Astrocyte (in vitro differentiated cells and primary cell): Measurements from ENCODE around the gene LRSAM1. TPM values are rescaled to one million over a fixed set of nuclear protein-coding genes. Genes with fewer than 3 reads are reported as not detected.

Experiments used
- DNase-seq: peaks from one replicate; pipeline ENCODE4 v3.0.0-alpha.2; 2010; ENCODE audit warnings: low read depth
- FAIRE-seq: peaks from 2 replicates; lab custom pipeline; 2011; peaks lifted over from hg19 to GRCh38; lab: Jason Lieb, UNC
- H2AFZ ChIP-seq: 2 replicates; pipeline ENCODE4 v1.6.0; 2012; ENCODE audit warnings: low read depth, low read length, inconsistent platforms
- H3K27ac ChIP-seq: 2 replicates; pipeline ENCODE4 v1.5.1; 2011; ENCODE audit warnings: low read depth, low read length, inconsistent platforms
- H3K27me3 ChIP-seq: 2 replicates; pipeline ENCODE4 v1.6.0; 2011; ENCODE audit warnings: low read length, inconsistent platforms; ENCODE audit not compliant: insufficient read depth
- H3K36me3 ChIP-seq: 2 replicates; pipeline ENCODE4 v1.5.1; 2011; ENCODE audit warnings: low read length, inconsistent platforms; ENCODE audit not compliant: insufficient read depth
- H3K4me1 ChIP-seq: 2 replicates; pipeline ENCODE4 v1.5.1; 2011; ENCODE audit warnings: low read length, inconsistent platforms; ENCODE audit not compliant: insufficient read depth
- H3K4me2 ChIP-seq: 2 replicates; pipeline ENCODE4 v1.6.0; 2012; ENCODE audit warnings: low read length, inconsistent platforms
- H3K4me3 ChIP-seq: 2 replicates; pipeline ENCODE4 v1.5.1; 2011; ENCODE audit warnings: low read depth, mild to moderate bottlenecking, low read length, inconsistent platforms; ENCODE audit not compliant: insufficient read depth
- H3K79me2 ChIP-seq: 2 replicates; pipeline ENCODE4 v1.6.0; 2012; ENCODE audit warnings: mild to moderate bottlenecking, low read length, inconsistent platforms; ENCODE audit not compliant: insufficient read depth
- H3K9ac ChIP-seq: 2 replicates; pipeline ENCODE4 v1.6.0; 2012; ENCODE audit warnings: mild to moderate bottlenecking, low read length, inconsistent platforms
- H3K9me3 ChIP-seq: 2 replicates; pipeline ENCODE4 v1.5.1; 2012; ENCODE audit warnings: low read depth, mild to moderate bottlenecking, low read length, inconsistent platforms; ENCODE audit not compliant: insufficient read depth
- H4K20me1 ChIP-seq: 2 replicates; pipeline ENCODE4 v1.6.0; 2012; ENCODE audit warnings: low read length, inconsistent platforms; ENCODE audit not compliant: insufficient read depth
- H3K27ac Mint-ChIP-seq: one replicate; pipeline ENCODE4 v1.8.0; 2021; ENCODE audit warnings: mild to moderate bottlenecking, mixed read lengths; ENCODE audit not compliant: unreplicated experiment
- H3K27me3 Mint-ChIP-seq: one replicate; pipeline ENCODE4 v1.8.0; 2021; ENCODE audit warnings: low read depth, mixed read lengths; ENCODE audit not compliant: unreplicated experiment
- H3K36me3 Mint-ChIP-seq: one replicate; pipeline ENCODE4 v1.8.0; 2021; ENCODE audit warnings: low read depth, mixed read lengths; ENCODE audit not compliant: unreplicated experiment
- H3K4me1 Mint-ChIP-seq: one replicate; pipeline ENCODE4 v1.8.0; 2021; ENCODE audit warnings: low read depth, mixed read lengths; ENCODE audit not compliant: unreplicated experiment
- H3K4me3 Mint-ChIP-seq: one replicate; pipeline ENCODE4 v1.8.0; 2021; ENCODE audit warnings: mild to moderate bottlenecking, moderate library complexity, mixed read lengths; ENCODE audit not compliant: unreplicated experiment
- H3K9me3 Mint-ChIP-seq: one replicate; pipeline ENCODE4 v1.8.0; 2021; ENCODE audit warnings: mild to moderate bottlenecking, mixed read lengths; ENCODE audit not compliant: unreplicated experiment
- CTCF ChIP-seq: IDR thresholded peaks from 2 replicates; pipeline ENCODE4 v1.5.1; 2011; ENCODE audit warnings: low read depth, mild to moderate bottlenecking, inconsistent platforms, low read length, moderate library complexity; ENCODE audit not compliant: insufficient read depth
- EZH2 ChIP-seq: IDR thresholded peaks from 2 replicates; pipeline ENCODE4 v1.6.1; 2012; ENCODE audit warnings: mild to moderate bottlenecking, low read length, inconsistent platforms; ENCODE audit not compliant: insufficient read depth
- total RNA-seq: library from RNA; stranded (reverse); gene quantifications from 2 replicates; pipeline ENCODE4 v1.2.1, GENCODE V29; 2021

Gene LRSAM1
- total RNA-seq, 1 donor from 2014 or later = 18.7 TPM

DNA sequence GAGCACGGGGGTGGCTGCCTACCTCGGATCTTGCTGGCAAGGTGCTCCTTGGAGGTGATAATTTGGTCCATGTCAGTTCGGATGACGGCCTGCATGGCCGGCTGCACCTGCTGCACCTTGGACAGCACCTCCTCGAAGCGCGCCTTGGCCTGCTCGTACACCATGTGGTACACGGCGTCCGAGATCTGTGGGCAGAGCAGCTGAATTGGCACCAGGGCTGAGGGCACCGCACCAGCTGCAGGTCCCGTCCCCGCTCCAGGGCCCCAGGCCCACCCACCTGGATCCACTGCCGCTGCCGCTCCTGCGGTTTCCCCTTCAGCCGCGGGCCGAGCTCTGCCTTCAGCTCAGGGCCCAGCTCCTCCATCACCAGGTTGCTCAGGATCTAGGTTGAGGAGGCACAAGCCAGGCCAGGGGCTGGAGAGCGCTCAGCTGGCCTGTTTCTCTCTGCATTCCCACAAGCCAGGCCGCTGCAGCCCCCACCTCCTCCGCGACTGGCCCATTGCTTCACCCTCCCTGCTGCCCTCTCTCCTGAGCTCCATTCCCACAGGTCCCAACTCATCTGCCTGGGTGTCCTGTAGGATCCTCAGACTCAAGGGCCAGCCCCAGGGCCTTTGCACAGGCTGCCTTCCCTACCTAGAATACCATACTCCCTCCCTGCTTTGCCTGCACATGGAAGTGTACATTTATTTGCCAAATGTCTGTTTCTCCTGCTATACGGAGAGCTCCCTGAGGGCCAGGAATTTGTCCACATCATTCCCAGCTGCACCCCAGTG, 65.7 kb downstream of the LRSAM1 start:
- peaks cover 53% of the 10 kb centered on the region for H3K4me1 ChIP-seq
- DNase-seq = no peak
- H3K4me3 Mint-ChIP-seq = peak overlapping the region; percentile 28
- no peaks in the 10 kb centered on the region for H3K27me3 ChIP-seq
- no peak overlapping the region for H2AFZ ChIP-seq
- peaks cover 25% of the 10 kb centered on the region for H3K36me3 Mint-ChIP-seq
- no peaks in the 10 kb centered on the region for H3K9me3 Mint-ChIP-seq
- no peak overlapping the region for H3K9ac ChIP-seq
- no peak overlapping the region for H3K27ac Mint-ChIP-seq
- H3K4me3 ChIP-seq = no peak overlapping the region
- no peak for FAIRE-seq
- no peaks in the 10 kb centered on the region for H3K9me3 ChIP-seq
- H3K36me3 ChIP-seq = peaks cover 39% of the 10 kb centered on the region
- peaks cover 23% of the 10 kb centered on the region for H4K20me1 ChIP-seq
- H3K27ac ChIP-seq = peak overlapping the region; percentile 18
- no peak for TF ChIP-seq EZH2
- TF ChIP-seq CTCF = no peak
- H3K4me1 Mint-ChIP-seq = peaks cover 44% of the 10 kb centered on the region
- H3K4me2 ChIP-seq = no peak overlapping the region
- peaks cover 53% of the 10 kb centered on the region for H3K79me2 ChIP-seq
- H3K27me3 Mint-ChIP-seq = no peaks in the 10 kb centered on the region

DNA sequence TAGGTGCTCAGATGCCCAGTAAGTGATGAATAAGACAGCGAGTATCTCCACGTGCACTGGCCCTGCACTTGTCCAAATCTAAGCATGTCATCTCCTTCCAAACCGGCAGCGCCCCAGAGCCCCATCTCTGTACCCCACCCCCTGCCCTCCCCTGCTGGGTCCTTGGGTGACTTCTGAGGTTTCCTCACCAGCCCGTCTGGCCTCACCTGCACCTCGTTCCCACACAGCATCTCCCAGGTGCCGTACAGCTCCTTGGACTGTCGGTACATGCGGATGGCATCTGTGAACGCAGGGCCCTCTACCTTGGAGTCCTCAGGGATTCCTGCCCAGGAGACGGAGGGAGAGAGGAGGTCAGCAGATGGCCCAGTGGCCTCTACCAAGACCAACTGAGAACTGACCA, 66.3 kb downstream of the LRSAM1 start:
- Histone ChIP-seq H3K27me3 (no peaks in the 10 kb centered on the region), H4K20me1 (peaks cover 19% of the 10 kb centered on the region), H3K4me2 (no peak overlapping the region), H3K4me1 (peaks cover 59% of the 10 kb centered on the region), H3K4me3 (no peak overlapping the region), H3K9me3 (no peaks in the 10 kb centered on the region), H3K27ac (no peak overlapping the region), H3K36me3 (peaks cover 36% of the 10 kb centered on the region), H2AFZ (no peak overlapping the region), H3K9ac (no peak overlapping the region), H3K79me2 (peaks cover 52% of the 10 kb centered on the region)
- H3K27me3 Mint-ChIP-seq = no peaks in the 10 kb centered on the region
- no peak for TF ChIP-seq EZH2
- no peak for TF ChIP-seq CTCF
- H3K36me3 Mint-ChIP-seq = peaks cover 25% of the 10 kb centered on the region
- H3K4me1 Mint-ChIP-seq = peaks cover 46% of the 10 kb centered on the region
- DNase-seq = no peak
- H3K27ac Mint-ChIP-seq = no peak overlapping the region
- no peaks in the 10 kb centered on the region for H3K9me3 Mint-ChIP-seq
- H3K4me3 Mint-ChIP-seq = no peak overlapping the region
- no peak for FAIRE-seq
